ENCODE results near the gene ABCB6. TPM values are rescaled to one million over a fixed set of nuclear protein-coding genes. Genes with fewer than 3 reads are reported as not detected.

Gene ABCB6
- total RNA-seq, 2 experiments from 2014 or later = 10.0 to 10.3 TPM

GRCh38 chr2:219243291-219243761 lies 24.6 kb upstream of the ABCB6 start:
- DNase-seq = no peak
- CTCF ChIA-PET = interaction anchor here (1.1 to 1.2 kb wide), 2 partner anchors 13 to 15 kb away, joined by 3 to 4 read pairs; no protein-coding TSS in a partner anchor
- peaks cover 45% of the 10 kb centered on the region for H3K4me1 Mint-ChIP-seq
- peak overlapping the region; percentile 5 for H3K4me3 Mint-ChIP-seq
- H3K9me3 Mint-ChIP-seq = no peaks in the 10 kb centered on the region
- peaks cover 21% of the 10 kb centered on the region for H3K36me3 Mint-ChIP-seq (ENCODE audit: low read depth)
- POLR2A ChIA-PET = no interaction called here
- H3K27ac Mint-ChIP-seq = peak overlapping the region; percentile 59
- no peaks in the 10 kb centered on the region for H3K27me3 Mint-ChIP-seq

DNA sequence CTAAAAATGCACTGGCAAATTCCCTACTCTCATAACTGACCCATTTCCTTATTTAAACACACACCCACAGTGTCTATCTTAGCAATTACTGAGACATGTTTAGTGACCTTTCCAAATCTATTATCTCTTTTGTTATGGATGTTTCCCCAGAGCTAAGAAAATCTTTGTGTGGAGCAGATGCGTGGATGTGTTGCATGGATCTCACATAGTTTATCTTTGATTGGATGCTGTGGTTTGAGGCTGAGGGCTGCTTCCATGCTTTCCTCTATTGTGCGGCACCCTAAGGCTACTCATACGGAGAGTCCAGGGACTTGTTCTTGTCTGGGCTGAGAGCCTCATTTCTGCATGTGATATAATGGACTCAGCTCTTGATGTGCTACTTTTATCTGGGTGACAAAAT lies 15.6 kb upstream of the ABCB6 start:
- Mint-ChIP-seq H3K27me3 (no peaks in the 10 kb centered on the region), H3K9me3 (no peaks in the 10 kb centered on the region), H3K4me1 (peaks cover 35% of the 10 kb centered on the region), H3K27ac (no peak overlapping the region), H3K4me3 (no peak overlapping the region), H3K36me3 (ENCODE audit: low read depth) (peaks cover 69% of the 10 kb centered on the region)
- DNase-seq = no peak
- ChIA-PET POLR2A (no interaction called here), CTCF (interaction anchor here (1.0 to 2.0 kb wide), 3 partner anchors 11 to 61 kb away, joined by 3 to 6 read pairs (median 4); partner anchors contain the start of genes GLB1L and STK16)

DNA sequence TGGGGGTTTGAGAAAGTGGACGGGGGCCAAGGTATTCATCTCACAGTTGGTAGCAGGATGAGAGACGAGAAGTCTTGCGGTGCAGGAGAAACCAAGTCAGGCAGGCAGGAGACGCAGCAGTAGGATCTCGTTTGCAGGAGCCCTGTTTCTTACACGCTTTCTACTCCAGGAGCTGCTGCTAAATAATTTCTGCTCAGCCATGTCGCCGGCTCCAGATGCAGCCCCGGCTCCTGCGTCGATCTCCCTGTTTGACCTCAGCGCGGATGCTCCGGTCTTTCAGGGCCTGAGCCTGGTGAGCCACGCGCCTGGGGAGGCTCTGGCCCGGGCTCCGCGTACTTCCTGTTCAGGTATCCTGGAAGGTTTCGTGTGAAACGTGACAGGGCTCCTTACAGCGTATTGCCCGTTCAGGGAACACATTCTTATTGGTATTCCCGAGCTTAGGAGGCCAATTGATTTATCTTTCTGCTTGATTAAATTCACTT lies 11.3 kb upstream of the ABCB6 start:
- Mint-ChIP-seq H3K9me3 (no peaks in the 10 kb centered on the region), H3K36me3 (ENCODE audit: low read depth) (peaks cover 60% of the 10 kb centered on the region), H3K27me3 (no peaks in the 10 kb centered on the region), H3K4me3 (peak overlapping the region; percentile 98), H3K4me1 (peaks cover 60% of the 10 kb centered on the region), H3K27ac (peak overlapping the region; percentile 100)
- ChIA-PET CTCF (interaction anchor here (0.7 to 2.2 kb wide), 9 partner anchors 12 to 159 kb away, joined by 3 to 14 read pairs (median 4); partner anchors contain the start of genes CNPPD1, GLB1L and STK16), POLR2A (interaction anchor here (1.2 kb wide), 1 partner anchor 24 kb away, joined by 3 read pairs; the partner anchor contains the start of gene ZFAND2B)
- peak; percentile 56 for DNase-seq

DNA sequence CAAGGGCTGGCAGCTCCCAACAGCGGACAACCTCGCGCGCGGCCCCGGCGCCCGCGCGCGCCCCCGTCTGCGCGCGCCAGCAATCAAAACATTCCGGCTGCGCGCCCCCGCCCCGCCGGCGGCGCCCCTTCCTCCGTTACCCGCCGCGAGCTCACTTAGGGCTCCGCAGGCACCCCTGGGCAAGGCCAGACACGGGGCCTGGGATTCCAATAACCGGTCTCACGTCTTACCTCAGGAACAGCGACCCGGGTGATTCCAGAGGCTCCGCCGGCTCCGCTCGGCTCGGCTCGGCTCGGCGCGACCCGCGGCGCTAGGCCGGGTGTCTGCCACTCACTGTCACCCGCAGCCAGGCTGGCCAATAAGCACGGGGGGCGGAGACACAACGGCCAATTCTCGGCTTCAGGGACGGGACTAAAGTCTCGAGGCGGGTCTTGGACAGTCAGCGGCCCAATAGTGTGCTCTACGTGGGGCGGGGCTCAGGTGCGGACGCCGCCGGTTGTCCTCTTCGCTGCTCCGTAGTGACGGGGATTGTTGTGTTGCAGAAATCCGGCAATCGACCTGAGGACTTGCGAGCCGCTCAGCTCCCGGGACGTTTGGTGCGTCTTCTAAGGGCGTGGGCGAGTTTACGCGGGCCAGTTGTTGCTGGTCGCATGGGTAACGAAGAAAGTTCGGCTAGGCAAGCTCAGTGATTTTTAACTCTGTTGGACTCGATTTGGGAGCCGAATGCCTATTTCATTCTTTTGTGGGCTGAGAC lies 10.7 kb upstream of the ABCB6 start, which contains the start of the genes ANKZF1 and ATG9A:
ANKZF1 (plus strand) TSS at position 502 of the 754 bp plus-strand sequence. CDS start 452 bp downstream, outside the sequence.
ATG9A (minus strand) TSS at position 332 of the 754 bp plus-strand sequence. CDS start 1,612 bp downstream, outside the sequence.
- H3K9me3 Mint-ChIP-seq = no peaks in the 10 kb centered on the region
- DNase-seq = peak; percentile 100
- H3K36me3 Mint-ChIP-seq (ENCODE audit: low read depth) = peaks cover 62% of the 10 kb centered on the region
- H3K4me3 Mint-ChIP-seq = peak within 1 kb of the TSS; percentile 98
- ChIA-PET POLR2A (interaction anchor here (0.8 to 1.2 kb wide), 4 partner anchors 11 to 23 kb away, joined by 3 read pairs; partner anchors contain the start of genes ABCB6 and ZFAND2B), CTCF (interaction anchor here (0.8 to 2.2 kb wide), 9 partner anchors 11 to 159 kb away, joined by 3 to 14 read pairs (median 4); partner anchors contain the start of genes CNPPD1, GLB1L and STK16)
- H3K27ac Mint-ChIP-seq = peak within 1 kb of the TSS; percentile 100
- peaks cover 60% of the 10 kb centered on the region for H3K4me1 Mint-ChIP-seq
- no peaks in the 10 kb centered on the region for H3K27me3 Mint-ChIP-seq

- Mint-ChIP-seq H3K4me1 (peaks cover 60% of the 10 kb centered on the region), H3K27me3 (no peaks in the 10 kb centered on the region), H3K4me3 (peak overlapping the region; percentile 98), H3K36me3 (ENCODE audit: low read depth) (peaks cover 64% of the 10 kb centered on the region), H3K27ac (peak overlapping the region; percentile 83), H3K9me3 (no peaks in the 10 kb centered on the region)
- ChIA-PET CTCF (interaction anchor here (0.8 to 2.2 kb wide), 6 partner anchors 11 to 160 kb away, joined by 3 to 14 read pairs (median 4); partner anchors contain the start of genes CNPPD1, GLB1L and STK16), POLR2A (interaction anchor here (0.8 to 1.2 kb wide), 4 partner anchors 10 to 23 kb away, joined by 3 read pairs; partner anchors contain the start of genes ABCB6 and ZFAND2B)
- DNase-seq = no peak
Observed at GRCh38 chr2:219228911-219229304, 10.2 kb upstream of the ABCB6 start.

DNA sequence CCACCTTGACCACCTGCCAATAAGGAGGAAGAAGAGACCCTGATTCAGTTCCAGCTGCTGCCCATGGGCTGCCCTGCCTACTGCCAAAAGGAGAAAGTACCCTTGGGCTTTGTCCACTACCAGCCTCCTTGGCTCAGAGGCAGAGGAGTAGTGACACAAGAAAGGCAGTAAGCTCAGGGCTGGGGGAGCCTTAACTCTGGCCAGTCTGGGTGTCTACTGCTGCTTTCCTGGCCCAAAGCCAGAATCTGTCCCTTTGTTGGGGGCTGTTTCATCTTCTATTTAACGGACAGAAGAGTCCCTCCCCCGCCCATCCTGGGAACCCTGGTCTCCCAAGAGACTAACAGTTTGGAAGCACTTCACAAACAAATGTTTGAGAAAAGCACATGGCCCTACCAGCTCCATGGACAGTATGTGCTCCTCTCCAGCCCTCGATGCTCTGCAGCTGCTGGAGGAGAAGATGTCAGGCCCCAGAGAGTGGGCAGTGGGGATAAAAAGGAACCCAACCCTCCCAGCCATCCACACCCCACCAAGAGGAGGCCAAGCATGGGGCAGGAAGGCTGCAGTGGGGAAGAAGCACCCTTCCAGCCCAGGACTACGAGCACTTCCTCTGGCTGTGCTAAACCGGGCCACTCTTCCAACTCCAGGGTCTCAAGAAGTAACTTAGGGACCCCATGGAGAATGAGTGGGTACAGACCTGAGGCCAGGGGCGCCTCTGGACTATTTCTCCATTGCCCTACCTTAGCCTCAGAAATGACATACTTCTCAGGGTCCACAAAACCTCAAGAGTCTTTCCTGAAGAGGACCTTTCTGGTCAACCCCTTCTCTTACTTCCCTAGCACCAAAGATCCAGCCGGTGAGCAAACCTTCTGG lies 9.5 kb upstream of the ABCB6 start:
- H3K27ac Mint-ChIP-seq = peak overlapping the region; percentile 83
- ChIA-PET CTCF (interaction anchor here (0.8 to 2.2 kb wide), 7 partner anchors 14 to 160 kb away, joined by 3 to 14 read pairs (median 3); partner anchors contain the start of genes GLB1L and STK16), POLR2A (interaction anchor here (0.8 to 1.2 kb wide), 3 partner anchors 10 to 24 kb away, joined by 3 read pairs; partner anchors contain the start of gene ABCB6)
- H3K36me3 Mint-ChIP-seq (ENCODE audit: low read depth) = peaks cover 62% of the 10 kb centered on the region
- H3K9me3 Mint-ChIP-seq = no peaks in the 10 kb centered on the region
- H3K4me3 Mint-ChIP-seq = peak overlapping the region; percentile 98
- H3K27me3 Mint-ChIP-seq = no peaks in the 10 kb centered on the region
- DNase-seq = no peak
- peaks cover 58% of the 10 kb centered on the region for H3K4me1 Mint-ChIP-seq

DNA sequence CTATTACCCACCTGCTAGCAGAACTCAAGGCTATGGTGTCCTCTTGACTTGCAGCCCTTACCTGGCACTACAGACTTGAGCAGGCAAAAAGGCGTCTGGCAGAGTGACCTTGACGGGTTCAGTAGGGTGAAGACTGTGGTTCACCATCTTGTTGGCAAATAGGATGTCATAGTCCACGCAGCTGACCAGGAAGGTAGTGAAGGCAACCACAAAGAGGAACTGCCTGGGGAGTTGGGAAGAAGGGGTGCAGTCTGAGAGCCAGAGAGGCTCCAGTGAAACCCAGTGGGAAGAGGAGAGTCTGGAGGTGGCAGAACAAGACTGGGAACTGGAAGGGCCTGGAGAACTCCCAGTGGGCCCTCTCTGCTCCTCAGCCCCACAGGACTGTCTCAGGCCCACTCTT lies 6.6 kb upstream of the ABCB6 start:
- POLR2A ChIA-PET = no interaction called here
- H3K27me3 Mint-ChIP-seq = no peaks in the 10 kb centered on the region
- H3K36me3 Mint-ChIP-seq (ENCODE audit: low read depth) = peaks cover 57% of the 10 kb centered on the region
- H3K27ac Mint-ChIP-seq = no peak overlapping the region
- CTCF ChIA-PET = interaction anchor here (1.6 to 2.2 kb wide), 5 partner anchors 8 to 54 kb away, joined by 3 to 7 read pairs (median 5); partner anchors contain the start of genes DNAJB2, GLB1L and STK16
- H3K9me3 Mint-ChIP-seq = no peaks in the 10 kb centered on the region
- peaks cover 31% of the 10 kb centered on the region for H3K4me1 Mint-ChIP-seq
- no peak overlapping the region for H3K4me3 Mint-ChIP-seq
- no peak for DNase-seq

GRCh38 chr2:219223831-219224610 lies 5.3 kb upstream of the ABCB6 start:
- no peak for DNase-seq
- Mint-ChIP-seq H3K36me3 (ENCODE audit: low read depth) (peaks cover 58% of the 10 kb centered on the region), H3K4me1 (peaks cover 29% of the 10 kb centered on the region), H3K9me3 (no peaks in the 10 kb centered on the region), H3K27ac (no peak overlapping the region), H3K27me3 (no peaks in the 10 kb centered on the region), H3K4me3 (no peak overlapping the region)
- CTCF ChIA-PET = interaction anchor here (0.8 to 1.8 kb wide), 6 partner anchors 7 to 85 kb away, joined by 3 to 7 read pairs (median 3); partner anchors contain the start of genes DNAJB2 and PTPRN
- POLR2A ChIA-PET = interaction anchor here (0.6 kb wide), 1 partner anchor 20 kb away, joined by 4 read pairs; no protein-coding TSS in a partner anchor

GRCh38 chr2:219221957-219222518 lies 3.3 kb upstream of the ABCB6 start:
- CTCF ChIA-PET = interaction anchor here (1.2 to 2.9 kb wide), 6 partner anchors 14 to 73 kb away, joined by 3 to 8 read pairs (median 4); partner anchors contain the start of gene ZFAND2B
- no peak overlapping the region for H3K4me3 Mint-ChIP-seq

DNA sequence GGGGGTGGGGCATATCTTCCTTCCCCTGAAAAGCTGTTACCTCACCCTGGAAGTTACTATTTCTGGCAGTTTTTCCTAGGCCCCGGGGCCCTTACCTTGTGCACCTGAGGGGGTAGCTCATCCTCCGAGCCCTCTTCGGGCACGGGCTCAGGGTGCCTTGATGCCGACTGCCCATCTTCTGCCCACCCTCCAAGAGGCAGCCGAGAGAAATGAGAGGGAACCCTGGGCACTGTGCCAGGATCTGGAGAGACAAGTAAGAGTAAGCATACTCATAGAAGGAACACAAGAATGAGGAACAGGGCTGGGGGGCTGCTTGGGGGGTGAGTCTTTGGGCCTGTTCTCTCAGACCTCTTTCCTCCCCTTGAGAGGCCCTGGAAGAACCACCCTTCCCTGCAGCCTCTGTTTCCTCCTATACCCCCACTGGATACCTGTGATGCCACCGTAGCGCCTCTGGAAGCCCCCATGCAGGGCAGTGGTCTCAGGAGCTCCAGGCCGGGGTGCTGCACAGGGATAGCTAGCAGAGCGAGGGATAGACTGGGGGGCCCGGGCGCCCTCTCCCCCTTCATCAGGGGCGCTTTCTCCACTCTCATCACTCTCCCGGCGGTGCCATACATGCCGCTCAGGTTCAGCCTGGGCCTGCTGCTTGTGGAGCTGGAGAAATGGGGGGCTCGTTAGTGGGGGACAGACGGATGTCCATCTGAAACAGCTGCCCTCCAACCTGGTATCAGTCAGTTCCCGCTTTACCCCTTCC lies 2.1 kb upstream of the ABCB6 start:
- peaks cover 26% of the 10 kb centered on the region for H3K4me1 Mint-ChIP-seq
- no peak overlapping the region for H3K4me3 Mint-ChIP-seq
- CTCF ChIA-PET = interaction anchor here (1.0 to 2.9 kb wide), 6 partner anchors 9 to 74 kb away, joined by 3 to 8 read pairs (median 4); partner anchors contain the start of gene ZFAND2B
- no peaks in the 10 kb centered on the region for H3K27me3 Mint-ChIP-seq
- H3K27ac Mint-ChIP-seq = no peak overlapping the region
- DNase-seq = no peak
- POLR2A ChIA-PET = no interaction called here
- H3K36me3 Mint-ChIP-seq (ENCODE audit: low read depth) = peaks cover 47% of the 10 kb centered on the region
- no peaks in the 10 kb centered on the region for H3K9me3 Mint-ChIP-seq

More at GRCh38 chr2:219221957-219222518, 3.3 kb upstream of the ABCB6 start:
- Mint-ChIP-seq H3K27me3 (no peaks in the 10 kb centered on the region), H3K9me3 (no peaks in the 10 kb centered on the region), H3K4me1 (peaks cover 21% of the 10 kb centered on the region), H3K36me3 (ENCODE audit: low read depth) (peaks cover 54% of the 10 kb centered on the region), H3K27ac (no peak overlapping the region)
- DNase-seq = no peak
- POLR2A ChIA-PET = no interaction called here

Measured in activated CD4-positive, alpha-beta T cell treated with anti-CD3 and anti-CD28 coated beads, Interleukin-2, amount 10 ng/mL, durations not matched to agents 7 days and 5 days (primary cell).